ENCODE results near the gene EGR2.

GRCh38 chr10:62795762-62796161 is 20.4 kb downstream of the EGR2 start:
- TF ChIP-seq CTCF (IDR thresholded peaks at IDR 0.05) (no peak), POLR2A (IDR thresholded peaks at IDR 0.05) (no peak), EP300 (IDR thresholded peaks at IDR 0.05) (no peak)
